ENCODE data around the gene GET3. TPM values are rescaled to one million over a fixed set of nuclear protein-coding genes. Genes with fewer than 3 reads are reported as not detected.
"Not testable (repeated sequence)": the region's sequence is repeated elsewhere in the genome, so short reads cannot be mapped to it uniquely, and the experiment has no call there.

GET3 gene
- total RNA-seq, 3 donors from 2014 or later (not counting 1 experiment from before 2014, with no cell fraction given): 42.2 to 51.3 (median 44.2) TPM

DNA sequence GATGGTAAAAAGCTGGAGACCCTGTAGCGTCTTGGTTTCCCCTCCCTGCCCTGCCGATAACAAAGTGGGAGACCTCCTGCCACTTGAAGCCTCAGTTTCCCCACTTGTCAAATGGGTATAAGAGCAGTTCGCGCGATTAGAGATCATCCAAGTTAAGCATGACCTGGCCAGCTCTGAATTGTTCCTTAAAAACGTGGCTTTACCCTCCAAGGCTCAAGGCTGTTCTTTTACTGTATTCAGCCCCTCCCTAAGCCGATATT lies 14.0 kb upstream of the GET3 start:
- no peak for TF ChIP-seq CTCF (IDR thresholded peaks at IDR 0.05)
- no peaks in the 10 kb centered on the region for H3K27me3 Mint-ChIP-seq (ENCODE audit: low read depth in 2 of 2)
- WGBS (ENCODE audit: insufficient coverage): under 1% methylated on average over 7 of the region's 7 CpGs
- H3K27me3 ChIP-seq (ENCODE audit: control insufficient read depth, insufficient read depth, low read length): no peaks in the 10 kb centered on the region
- peaks cover 36% of the 10 kb centered on the region for H3K4me1 ChIP-seq (ENCODE audit: control insufficient read depth, insufficient read depth, low read length)
- H3K9me3 ChIP-seq (ENCODE audit: control insufficient read depth, insufficient read depth, low read length): no peaks in the 10 kb centered on the region
- DNase-seq: no peak
- H3K4me3 ChIP-seq (ENCODE audit: low read length): peak overlapping the region; percentile 60
- H3K9me3 Mint-ChIP-seq: no peaks in the 10 kb centered on the region
- peak overlapping the region; percentile 93 for H3K4me3 Mint-ChIP-seq
- H3K36me3 ChIP-seq (ENCODE audit: control insufficient read depth, insufficient read depth, low read length): peaks cover 8% of the 10 kb centered on the region
- H3K27ac Mint-ChIP-seq: peak overlapping the region; percentile 91 to 96
- peaks cover 26 to 42% of the 10 kb centered on the region in 2 donors for H3K4me1 Mint-ChIP-seq
- H3K27ac ChIP-seq (ENCODE audit: low read length): peak overlapping the region; percentile 44
- intact Hi-C loops (cut with micrococcal nuclease): loop anchor here (1.0 to 5.0 kb wide), 4 partner anchors 10 to 69 kb away; partner anchors contain the start of genes DHPS, JUNB, MAN2B1 and WDR83
- ATAC-seq: no peak
- no peaks in the 10 kb centered on the region for H3K36me3 Mint-ChIP-seq

DNA sequence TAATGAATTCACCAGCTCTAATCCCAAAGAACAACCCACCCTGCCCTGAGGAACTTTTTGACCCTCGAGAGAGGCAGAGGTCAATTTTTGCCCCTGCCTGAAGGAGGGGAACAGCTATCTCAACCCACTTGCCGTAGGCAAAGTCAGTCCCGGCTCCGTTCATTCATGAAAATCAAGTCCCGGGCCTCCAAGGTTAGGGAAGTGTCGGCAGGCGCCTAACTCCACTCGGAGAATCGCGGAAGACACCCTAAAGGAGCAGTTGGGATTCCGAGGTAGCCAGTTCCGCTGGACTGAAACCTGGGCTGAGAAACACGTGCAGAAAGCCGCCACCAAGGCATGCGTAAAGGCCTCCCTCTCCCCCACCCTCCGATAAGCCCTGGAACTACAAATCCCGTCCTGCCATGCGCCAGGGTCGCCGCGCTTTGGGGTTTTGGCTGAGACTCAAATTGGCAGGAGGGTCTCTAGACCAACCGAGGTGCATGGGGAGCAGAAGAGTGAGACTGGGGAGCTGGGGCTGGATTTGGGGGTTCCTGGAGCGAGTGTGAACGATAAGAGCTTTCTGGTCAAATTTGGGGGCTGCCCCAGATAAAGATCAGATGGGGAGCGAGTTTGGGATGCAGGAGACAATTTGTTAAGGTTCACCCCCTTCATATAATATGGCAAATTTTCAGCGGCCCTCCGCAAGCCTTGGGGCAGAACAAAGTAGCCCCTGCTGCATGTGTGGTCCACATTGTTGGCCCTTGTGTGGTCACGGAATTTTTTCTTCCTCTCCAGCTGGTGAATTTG lies 13.5 kb upstream of the GET3 start, which contains the start of gene TNPO2:
TNPO2 (minus strand) TSS at position 292 of the 786 bp plus-strand sequence. CDS start 2,955 bp downstream, outside the sequence.
- no peaks in the 10 kb centered on the region for H3K27me3 ChIP-seq (ENCODE audit: control insufficient read depth, insufficient read depth, low read length)
- peaks cover 36% of the 10 kb centered on the region for H3K4me1 ChIP-seq (ENCODE audit: control insufficient read depth, insufficient read depth, low read length)
- Mint-ChIP-seq H3K9me3 (no peaks in the 10 kb centered on the region), H3K36me3 (no peaks in the 10 kb centered on the region), H3K4me1 (peaks cover 26 to 40% of the 10 kb centered on the region in 2 donors), H3K27ac (peak within 1 kb of the TSS; percentile 91 to 96), H3K4me3 (peak within 1 kb of the TSS; percentile 93), H3K27me3 (ENCODE audit: low read depth in 2 of 2) (no peaks in the 10 kb centered on the region)
- peak within 1 kb of the TSS; percentile 60 for H3K4me3 ChIP-seq (ENCODE audit: low read length)
- intact Hi-C loops (cut with micrococcal nuclease): loop anchor here (1.0 to 5.0 kb wide), 4 partner anchors 9 to 68 kb away; partner anchors contain the start of genes DHPS, JUNB, MAN2B1 and WDR83
- WGBS (ENCODE audit: insufficient coverage): 6% methylated on average over 28 of the region's 28 CpGs
- peak; percentile 23 to 77 for DNase-seq
- peaks cover 7% of the 10 kb centered on the region for H3K36me3 ChIP-seq (ENCODE audit: control insufficient read depth, insufficient read depth, low read length)
- peak within 1 kb of the TSS; percentile 44 for H3K27ac ChIP-seq (ENCODE audit: low read length)
- no peaks in the 10 kb centered on the region for H3K9me3 ChIP-seq (ENCODE audit: control insufficient read depth, insufficient read depth, low read length)
- TF ChIP-seq CTCF (IDR thresholded peaks at IDR 0.05): no peak
- ATAC-seq: peak in 2 of 3 donors; percentile 16 to 19

- H3K27me3 ChIP-seq (ENCODE audit: control insufficient read depth, insufficient read depth, low read length); H3K27ac ChIP-seq (ENCODE audit: low read length); H3K9me3 Mint-ChIP-seq; intact Hi-C loops (cut with micrococcal nuclease); H3K9me3 ChIP-seq (ENCODE audit: control insufficient read depth, insufficient read depth, low read length); H3K4me3 Mint-ChIP-seq; ATAC-seq; H3K4me3 ChIP-seq (ENCODE audit: low read length); H3K27me3 Mint-ChIP-seq (ENCODE audit: low read depth in 2 of 2); H3K27ac Mint-ChIP-seq; DNase-seq; H3K36me3 Mint-ChIP-seq: not testable (repeated sequence)
- peaks cover 30 to 44% of the 10 kb centered on the region in 2 donors for H3K4me1 Mint-ChIP-seq
- 94% methylated on average over 10 of the region's 10 CpGs for WGBS (ENCODE audit: insufficient coverage)
- H3K4me1 ChIP-seq (ENCODE audit: control insufficient read depth, insufficient read depth, low read length): peaks cover 37% of the 10 kb centered on the region
- H3K36me3 ChIP-seq (ENCODE audit: control insufficient read depth, insufficient read depth, low read length): peaks cover 22% of the 10 kb centered on the region
These were observed 11.7 kb upstream of the GET3 start for GRCh38 chr19:12725612-12726011.

DNA sequence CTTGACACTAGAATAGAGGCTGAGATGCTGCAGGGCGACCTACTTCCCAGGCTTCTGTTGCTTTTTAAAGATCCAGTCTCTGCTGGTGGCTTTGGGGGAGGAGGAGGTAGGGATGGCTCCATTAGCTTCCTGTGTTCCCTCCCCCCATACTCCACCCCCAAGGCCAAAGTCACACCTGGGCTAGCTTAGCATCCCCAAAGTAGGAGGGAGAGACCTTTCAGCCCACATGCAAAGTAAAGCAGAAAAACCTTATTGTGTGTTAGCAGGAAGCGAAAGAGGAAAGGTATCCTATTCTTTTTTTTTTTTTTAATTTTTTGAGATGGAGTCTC lies 10.3 kb upstream of the GET3 start:
- H3K9me3 ChIP-seq (ENCODE audit: control insufficient read depth, insufficient read depth, low read length): no peaks in the 10 kb centered on the region
- Mint-ChIP-seq H3K9me3 (no peaks in the 10 kb centered on the region), H3K4me3 (no peak overlapping the region), H3K4me1 (peaks cover 23 to 33% of the 10 kb centered on the region in 2 donors), H3K36me3 (no peaks in the 10 kb centered on the region), H3K27ac (peak overlapping the region in 1 of 2 donors; percentile 60), H3K27me3 (ENCODE audit: low read depth in 2 of 2) (no peaks in the 10 kb centered on the region)
- no peak overlapping the region for H3K27ac ChIP-seq (ENCODE audit: low read length)
- DNase-seq: no peak
- H3K27me3 ChIP-seq (ENCODE audit: control insufficient read depth, insufficient read depth, low read length): no peaks in the 10 kb centered on the region
- H3K4me3 ChIP-seq (ENCODE audit: low read length): no peak overlapping the region
- intact Hi-C loops (cut with micrococcal nuclease): no loop called here
- TF ChIP-seq CTCF (IDR thresholded peaks at IDR 0.05): no peak
- peaks cover 34% of the 10 kb centered on the region for H3K4me1 ChIP-seq (ENCODE audit: control insufficient read depth, insufficient read depth, low read length)
- ATAC-seq: no peak
- WGBS (ENCODE audit: insufficient coverage): 94% methylated on average over 2 of the region's 2 CpGs
- peaks cover 28% of the 10 kb centered on the region for H3K36me3 ChIP-seq (ENCODE audit: control insufficient read depth, insufficient read depth, low read length)

Measured in natural killer cell (primary cell).